22Rv1 (cell line): ENCODE results near the gene HIVEP3.

Experiments used
- CTCF ChIP-seq: fragments of 450-650 bp; IDR thresholded peaks from 2 replicates; pipeline ENCODE4 v1.5.1; 2017; ENCODE audit warnings: mild to moderate bottlenecking
- ZFX ChIP-seq: fragments of 450-650 bp; IDR thresholded peaks from 2 replicates; pipeline ENCODE4 v1.6.1; 2017; ENCODE audit warnings: antibody characterized with exemption, borderline replicate concordance

- TF ChIP-seq CTCF (no peak), ZFX (no peak)
Measured at GRCh38 chr1:41813226-41813625, 105.5 kb downstream of the HIVEP3 start.
